T-helper 2 cell treated with Interferon-gamma antibody and Interleukin-4, amounts not matched to agents 5 μg/mL and 100 μg/mL, for 36 hours (primary cell): ENCODE measurements around the gene METTL9.

Source experiments
- DNase-seq: peaks from one replicate; pipeline ENCODE4 v3.0.0; 2021; ENCODE audit warnings: low spot score
- H3K27ac Mint-ChIP-seq: one replicate; pipeline ENCODE4 v1.8.0; 2021; ENCODE audit warnings: mild to moderate bottlenecking, mixed read lengths
- H3K27me3 Mint-ChIP-seq: one replicate; pipeline ENCODE4 v1.8.0; 2021; ENCODE audit warnings: low read depth, mixed read lengths
- H3K36me3 Mint-ChIP-seq: one replicate; pipeline ENCODE4 v1.8.0; 2021; ENCODE audit warnings: low read depth, mixed read lengths
- H3K4me1 Mint-ChIP-seq: one replicate; pipeline ENCODE4 v1.8.0; 2021; ENCODE audit warnings: low read depth, mixed read lengths
- H3K4me3 Mint-ChIP-seq: one replicate; pipeline ENCODE4 v1.8.0; 2022; ENCODE audit warnings: mild to moderate bottlenecking, moderate library complexity, mixed read lengths
- H3K9me3 Mint-ChIP-seq: one replicate; pipeline ENCODE4 v1.8.0; 2021; ENCODE audit warnings: mixed read lengths

METTL9 gene

GRCh38 chr16:21610006-21610544 lies 10.7 kb downstream of the METTL9 start:
- no peak overlapping the region for H3K4me3 Mint-ChIP-seq
- H3K36me3 Mint-ChIP-seq, result peaks cover 12% of the 10 kb centered on the region
- no peak overlapping the region for H3K27ac Mint-ChIP-seq
- no peak for DNase-seq
- H3K4me1 Mint-ChIP-seq, result peaks cover 47% of the 10 kb centered on the region
- no peaks in the 10 kb centered on the region for H3K27me3 Mint-ChIP-seq
- no peaks in the 10 kb centered on the region for H3K9me3 Mint-ChIP-seq

GRCh38 chr16:21610766-21611165 lies 11.4 kb downstream of the METTL9 start:
- Mint-ChIP-seq H3K4me1 (peaks cover 50% of the 10 kb centered on the region), H3K36me3 (peaks cover 14% of the 10 kb centered on the region), H3K9me3 (no peaks in the 10 kb centered on the region), H3K27me3 (no peaks in the 10 kb centered on the region), H3K27ac (no peak overlapping the region), H3K4me3 (no peak overlapping the region)
- DNase-seq, result no peak

- Mint-ChIP-seq H3K4me3 (no peak overlapping the region), H3K27me3 (no peaks in the 10 kb centered on the region), H3K27ac (no peak overlapping the region), H3K9me3 (no peaks in the 10 kb centered on the region), H3K4me1 (peaks cover 54% of the 10 kb centered on the region), H3K36me3 (peaks cover 14% of the 10 kb centered on the region)
- DNase-seq, result no peak
Measured at GRCh38 chr16:21611198-21611555, 11.8 kb downstream of the METTL9 start.

- no peaks in the 10 kb centered on the region for H3K27me3 Mint-ChIP-seq
- peaks cover 14% of the 10 kb centered on the region for H3K36me3 Mint-ChIP-seq
- H3K4me1 Mint-ChIP-seq, result peaks cover 59% of the 10 kb centered on the region
- no peaks in the 10 kb centered on the region for H3K9me3 Mint-ChIP-seq
- peak overlapping the region; percentile 64 for H3K27ac Mint-ChIP-seq
- no peak for DNase-seq
- H3K4me3 Mint-ChIP-seq, result peak overlapping the region; percentile 6
Measured at GRCh38 chr16:21611556-21612384, 12.4 kb downstream of the METTL9 start.

- Mint-ChIP-seq H3K27me3 (no peaks in the 10 kb centered on the region), H3K27ac (no peak overlapping the region), H3K4me1 (peaks cover 55% of the 10 kb centered on the region), H3K4me3 (no peak overlapping the region), H3K9me3 (no peaks in the 10 kb centered on the region), H3K36me3 (peaks cover 19% of the 10 kb centered on the region)
- no peak for DNase-seq
Measured at GRCh38 chr16:21613361-21613760, 14.0 kb downstream of the METTL9 start.

GRCh38 chr16:21613781-21614180 lies 14.4 kb downstream of the METTL9 start:
- peaks cover 50% of the 10 kb centered on the region for H3K4me1 Mint-ChIP-seq
- no peak for DNase-seq
- H3K27ac Mint-ChIP-seq, result no peak overlapping the region
- no peaks in the 10 kb centered on the region for H3K27me3 Mint-ChIP-seq
- H3K36me3 Mint-ChIP-seq, result peaks cover 20% of the 10 kb centered on the region
- H3K9me3 Mint-ChIP-seq, result no peaks in the 10 kb centered on the region
- H3K4me3 Mint-ChIP-seq, result no peak overlapping the region

GRCh38 chr16:21614896-21615295 lies 15.5 kb downstream of the METTL9 start:
- Mint-ChIP-seq H3K4me3 (no peak overlapping the region), H3K27me3 (no peaks in the 10 kb centered on the region), H3K36me3 (peaks cover 27% of the 10 kb centered on the region), H3K4me1 (peaks cover 44% of the 10 kb centered on the region), H3K27ac (no peak overlapping the region), H3K9me3 (no peaks in the 10 kb centered on the region)
- no peak for DNase-seq

- Mint-ChIP-seq H3K36me3 (peaks cover 31% of the 10 kb centered on the region), H3K4me3 (no peak overlapping the region), H3K27ac (no peak overlapping the region), H3K4me1 (peaks cover 33% of the 10 kb centered on the region), H3K27me3 (no peaks in the 10 kb centered on the region), H3K9me3 (no peaks in the 10 kb centered on the region)
- no peak for DNase-seq
Measured at GRCh38 chr16:21617607-21618006, 18.2 kb downstream of the METTL9 start.

- H3K4me3 Mint-ChIP-seq, result no peak overlapping the region
- DNase-seq, result no peak
- no peak overlapping the region for H3K27ac Mint-ChIP-seq
- H3K4me1 Mint-ChIP-seq, result peaks cover 33% of the 10 kb centered on the region
- H3K9me3 Mint-ChIP-seq, result no peaks in the 10 kb centered on the region
- no peaks in the 10 kb centered on the region for H3K27me3 Mint-ChIP-seq
- peaks cover 33% of the 10 kb centered on the region for H3K36me3 Mint-ChIP-seq
Measured at GRCh38 chr16:21618281-21618680, 18.9 kb downstream of the METTL9 start.

- DNase-seq, result no peak
- Mint-ChIP-seq H3K9me3 (no peaks in the 10 kb centered on the region), H3K36me3 (peaks cover 35% of the 10 kb centered on the region), H3K4me3 (no peak overlapping the region), H3K27ac (no peak overlapping the region), H3K27me3 (no peaks in the 10 kb centered on the region), H3K4me1 (peaks cover 33% of the 10 kb centered on the region)
Measured at GRCh38 chr16:21619765-21620425, 20.5 kb downstream of the METTL9 start.

- DNase-seq, result no peak
- H3K9me3 Mint-ChIP-seq, result no peaks in the 10 kb centered on the region
- H3K4me1 Mint-ChIP-seq, result peaks cover 35% of the 10 kb centered on the region
- H3K36me3 Mint-ChIP-seq, result peaks cover 42% of the 10 kb centered on the region
- peak overlapping the region; percentile 34 for H3K4me3 Mint-ChIP-seq
- H3K27ac Mint-ChIP-seq, result no peak overlapping the region
- no peaks in the 10 kb centered on the region for H3K27me3 Mint-ChIP-seq
Measured at GRCh38 chr16:21620592-21620991, 21.2 kb downstream of the METTL9 start.

- Mint-ChIP-seq H3K36me3 (peaks cover 54% of the 10 kb centered on the region), H3K9me3 (no peaks in the 10 kb centered on the region), H3K4me3 (no peak overlapping the region), H3K27me3 (no peaks in the 10 kb centered on the region), H3K27ac (no peak overlapping the region), H3K4me1 (peaks cover 36% of the 10 kb centered on the region)
- DNase-seq, result no peak
Measured at GRCh38 chr16:21622545-21622944, 23.2 kb downstream of the METTL9 start.

- Mint-ChIP-seq H3K4me3 (no peak overlapping the region), H3K9me3 (no peaks in the 10 kb centered on the region), H3K27me3 (no peaks in the 10 kb centered on the region), H3K27ac (no peak overlapping the region), H3K36me3 (peaks cover 54% of the 10 kb centered on the region), H3K4me1 (peaks cover 29% of the 10 kb centered on the region)
- no peak for DNase-seq
Measured at GRCh38 chr16:21625026-21625425, 25.6 kb downstream of the METTL9 start.

GRCh38 chr16:21626659-21627277 lies 27.4 kb downstream of the METTL9 start:
- Mint-ChIP-seq H3K4me3 (peak overlapping the region; percentile 57), H3K4me1 (peaks cover 23% of the 10 kb centered on the region), H3K36me3 (peaks cover 57% of the 10 kb centered on the region), H3K27ac (peak overlapping the region; percentile 78), H3K27me3 (no peaks in the 10 kb centered on the region), H3K9me3 (no peaks in the 10 kb centered on the region)
- no peak for DNase-seq
